Liver (tissue), 3 donors: ENCODE measurements around the gene CRISPLD2.
"Not testable (repeated sequence)": the region's sequence is repeated elsewhere in the genome, so short reads cannot be mapped to it uniquely, and the experiment has no call there.

Experiments
- ATF3 ChIP-seq: IDR thresholded peaks from 2 replicates; pipeline ENCODE4 v1.6.1; 2016; ENCODE audit warnings: antibody characterized with exemption
- CTCF ChIP-seq: fragments of 150-350 bp; IDR thresholded peaks from 2 replicates; pipeline ENCODE4 v1.5.1; 2017; ENCODE audit warnings: improper control_type of control experiment, low read depth, low read length; ENCODE audit not compliant: missing input control
- HNF4A ChIP-seq, 2 donors: conservative IDR thresholded peaks; 2 replicates each; pipeline ENCODE4 v1.6.1; 2016; ENCODE audit warnings: antibody characterized with exemption in 2 of 2, mild to moderate bottlenecking in 2 of 2
- HNF4G ChIP-seq: IDR thresholded peaks from 2 replicates; pipeline ENCODE4 v1.6.1; 2016; ENCODE audit warnings: antibody characterized with exemption
- MAX ChIP-seq: IDR thresholded peaks from 2 replicates; pipeline ENCODE4 v1.6.1; 2016; ENCODE audit warnings: antibody characterized with exemption
- RAD21 ChIP-seq, 2 donors: IDR thresholded peaks; 2 replicates each; pipeline ENCODE4 v1.6.1; 2016; ENCODE audit warnings: antibody characterized with exemption in 2 of 2, mild to moderate bottlenecking in 2 of 2
- REST ChIP-seq: IDR thresholded peaks from 2 replicates; pipeline ENCODE4 v1.6.1; 2016; ENCODE audit warnings: antibody characterized with exemption, mild to moderate bottlenecking
- SP1 ChIP-seq: IDR thresholded peaks from 2 replicates; pipeline ENCODE4 v1.6.1; 2018; ENCODE audit warnings: antibody characterized with exemption, mild to moderate bottlenecking
- TAF1 ChIP-seq: conservative IDR thresholded peaks from 2 replicates; pipeline ENCODE4 v1.6.1; 2016; ENCODE audit warnings: antibody characterized with exemption, mild to moderate bottlenecking
- YY1 ChIP-seq: IDR thresholded peaks from 2 replicates; pipeline ENCODE4 v1.6.1; 2016; ENCODE audit warnings: antibody characterized with exemption, mild to moderate bottlenecking
- ZBTB33 ChIP-seq: IDR thresholded peaks from 2 replicates; pipeline ENCODE4 v1.6.1; 2016; ENCODE audit warnings: antibody characterized with exemption
- donor health status: healthy.
- donor health status: healthy.

GRCh38 chr16:84856811-84857210, 37.0 kb downstream of the CRISPLD2 start:
- not testable (repeated sequence) for TF ChIP-seq CTCF; HNF4G; TAF1; MAX; YY1; REST; HNF4A (conservative IDR thresholded peaks at IDR 0.05); ATF3; RAD21 (IDR thresholded peaks at IDR 0.05); ZBTB33; SP1
